HUES64 (cell line): ENCODE results near the gene SHB.

Source experiments
- H3K27ac ChIP-seq: 2 replicates; pipeline ENCODE4 v1.7.0; 2013; ENCODE audit warnings: low read depth, low read length, inconsistent platforms
- H3K27me3 ChIP-seq: 2 replicates; pipeline ENCODE4 v1.6.1; 2013; ENCODE audit warnings: mild to moderate bottlenecking, low read length; ENCODE audit not compliant: insufficient read depth
- H3K36me3 ChIP-seq: 2 replicates; pipeline ENCODE4 v1.6.1; 2013; ENCODE audit warnings: mild to moderate bottlenecking, low read length; ENCODE audit not compliant: insufficient read depth
- H3K4me1 ChIP-seq: 2 replicates; pipeline ENCODE4 v1.6.1; 2013; ENCODE audit warnings: mild to moderate bottlenecking, low read length, moderate library complexity; ENCODE audit not compliant: insufficient read depth
- H3K4me3 ChIP-seq: 2 replicates; pipeline ENCODE4 v1.5.1; 2013; ENCODE audit warnings: mild to moderate bottlenecking, low read length, moderate library complexity
- H3K9ac ChIP-seq: 2 replicates; pipeline ENCODE4 v1.6.1; 2013; ENCODE audit warnings: mild to moderate bottlenecking, low read depth, low read length
- H3K9me3 ChIP-seq: 2 replicates; pipeline ENCODE4 v1.6.1; 2013; ENCODE audit warnings: low read depth, low read length; ENCODE audit not compliant: insufficient read depth
- WGBS: fragments of 150-250, 120-280 bp; methylation state at CpG from one replicate; pipeline ENCODE4 v1.1.7; 2013; ENCODE audit warnings: missing lambda C conversion rate; 5-methylcytosine and 5-hydroxymethylcytosine counted together

The SHB gene

GRCh38 chr9:38061326-38061977, 7.6 kb downstream of the SHB start:
- H3K4me3 ChIP-seq = no peak overlapping the region
- 87% methylated on average over 6 of the region's 6 CpGs for WGBS
- peaks cover 52% of the 10 kb centered on the region for H3K4me1 ChIP-seq
- no peak overlapping the region for H3K27ac ChIP-seq
- H3K36me3 ChIP-seq = peaks cover 3% of the 10 kb centered on the region; the same call in 1 of the 2 replicates
- H3K9me3 ChIP-seq = no peaks in the 10 kb centered on the region
- H3K27me3 ChIP-seq = no peaks in the 10 kb centered on the region
- no peak overlapping the region for H3K9ac ChIP-seq

GRCh38 chr9:38060681-38061080, 8.3 kb downstream of the SHB start:
- Histone ChIP-seq H3K4me3 (no peak overlapping the region), H3K9ac (no peak overlapping the region), H3K9me3 (no peaks in the 10 kb centered on the region), H3K4me1 (peaks cover 45% of the 10 kb centered on the region), H3K36me3 (peaks cover 3% of the 10 kb centered on the region; the same call in 1 of the 2 replicates), H3K27ac (no peak overlapping the region), H3K27me3 (no peaks in the 10 kb centered on the region)
- 93% methylated on average over 3 of the region's 3 CpGs for WGBS

GRCh38 chr9:38059233-38059936, 9.6 kb downstream of the SHB start:
- WGBS = 80% methylated on average over 14 of the region's 14 CpGs
- H3K4me1 ChIP-seq = peaks cover 40% of the 10 kb centered on the region
- H3K27me3 ChIP-seq = no peaks in the 10 kb centered on the region
- H3K4me3 ChIP-seq = no peak overlapping the region
- H3K27ac ChIP-seq = no peak overlapping the region
- H3K9me3 ChIP-seq = no peaks in the 10 kb centered on the region
- H3K9ac ChIP-seq = no peak overlapping the region
- H3K36me3 ChIP-seq = peaks cover 3% of the 10 kb centered on the region; the same call in 1 of the 2 replicates

GRCh38 chr9:38058452-38059232, 10.4 kb downstream of the SHB start:
- Histone ChIP-seq H3K4me3 (no peak overlapping the region), H3K36me3 (peaks cover 3% of the 10 kb centered on the region; the same call in 1 of the 2 replicates), H3K4me1 (peaks cover 36% of the 10 kb centered on the region), H3K9ac (no peak overlapping the region), H3K9me3 (no peaks in the 10 kb centered on the region), H3K27ac (no peak overlapping the region), H3K27me3 (no peaks in the 10 kb centered on the region)
- WGBS = 84% methylated on average over 11 of the region's 13 CpGs

GRCh38 chr9:38057416-38058195, 11.4 kb downstream of the SHB start:
- Histone ChIP-seq H3K9me3 (no peaks in the 10 kb centered on the region), H3K27me3 (no peaks in the 10 kb centered on the region), H3K27ac (no peak overlapping the region), H3K4me3 (no peak overlapping the region), H3K9ac (no peak overlapping the region), H3K36me3 (peaks cover 3% of the 10 kb centered on the region; the same call in 1 of the 2 replicates), H3K4me1 (peaks cover 29% of the 10 kb centered on the region)
- 83% methylated on average over 7 of the region's 7 CpGs for WGBS

GRCh38 chr9:38054653-38055052, 14.4 kb downstream of the SHB start:
- H3K27ac ChIP-seq = no peak overlapping the region
- no peaks in the 10 kb centered on the region for H3K27me3 ChIP-seq
- no peak overlapping the region for H3K4me3 ChIP-seq
- 94% methylated on average over 3 of the region's 3 CpGs for WGBS
- H3K9ac ChIP-seq = no peak overlapping the region
- no peaks in the 10 kb centered on the region for H3K36me3 ChIP-seq
- peaks cover 33% of the 10 kb centered on the region for H3K4me1 ChIP-seq
- no peaks in the 10 kb centered on the region for H3K9me3 ChIP-seq

GRCh38 chr9:38053697-38054461, 15.1 kb downstream of the SHB start:
- no peak overlapping the region for H3K4me3 ChIP-seq
- 90% methylated on average over 3 of the region's 3 CpGs for WGBS
- no peaks in the 10 kb centered on the region for H3K36me3 ChIP-seq
- peaks cover 33% of the 10 kb centered on the region for H3K4me1 ChIP-seq
- H3K27me3 ChIP-seq = no peaks in the 10 kb centered on the region
- no peak overlapping the region for H3K9ac ChIP-seq
- H3K27ac ChIP-seq = no peak overlapping the region
- no peaks in the 10 kb centered on the region for H3K9me3 ChIP-seq

GRCh38 chr9:38051780-38052546, 17.1 kb downstream of the SHB start:
- H3K4me1 ChIP-seq = peaks cover 35% of the 10 kb centered on the region
- no peak overlapping the region for H3K27ac ChIP-seq
- H3K27me3 ChIP-seq = no peaks in the 10 kb centered on the region
- H3K36me3 ChIP-seq = no peaks in the 10 kb centered on the region
- H3K9me3 ChIP-seq = no peaks in the 10 kb centered on the region
- WGBS = 93% methylated on average over 19 of the region's 19 CpGs
- no peak overlapping the region for H3K4me3 ChIP-seq
- no peak overlapping the region for H3K9ac ChIP-seq

GRCh38 chr9:38048316-38048969, 20.6 kb downstream of the SHB start:
- H3K27ac ChIP-seq = peak overlapping the region; percentile 92
- no peaks in the 10 kb centered on the region for H3K9me3 ChIP-seq
- H3K27me3 ChIP-seq = no peaks in the 10 kb centered on the region
- no peaks in the 10 kb centered on the region for H3K36me3 ChIP-seq
- H3K4me3 ChIP-seq = no peak overlapping the region
- 85% methylated on average over 4 of the region's 4 CpGs for WGBS
- H3K9ac ChIP-seq = no peak overlapping the region
- H3K4me1 ChIP-seq = peaks cover 39% of the 10 kb centered on the region
